HG03442 (cell line): Measurements from ENCODE around the gene KRT77.
"Not testable (repeated sequence)": the region's sequence is repeated elsewhere in the genome, so short reads cannot be mapped to it uniquely, and the experiment has no call there.

ENCODE experiments used
- ATAC-seq: cut with Tn5 transposase; IDR thresholded peaks from one replicate; pipeline ENCODE4 v1.9.1; 2021; ENCODE audit warnings: mild to moderate bottlenecking, moderate library complexity; ENCODE audit not compliant: unreplicated experiment

KRT77 gene

DNA sequence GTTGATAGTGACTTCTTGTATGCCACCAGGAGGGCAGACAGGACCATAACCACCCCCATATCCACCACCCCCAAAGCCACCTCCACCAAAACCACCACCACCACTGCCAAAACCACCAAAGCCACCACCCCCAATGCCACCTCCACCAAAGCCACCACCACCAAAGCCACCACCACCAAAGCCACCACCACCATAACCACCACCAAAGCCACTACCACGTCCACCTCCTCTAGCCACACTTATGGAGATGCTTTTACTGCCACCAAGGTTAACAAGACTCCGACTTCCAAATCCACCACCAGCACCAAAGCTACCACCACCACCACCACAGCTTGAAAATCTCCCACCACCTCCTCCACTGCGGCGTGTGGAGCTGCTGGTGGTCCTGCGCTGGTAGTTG lies 23.4 kb downstream of the KRT77 start:
- no peak for ATAC-seq

DNA sequence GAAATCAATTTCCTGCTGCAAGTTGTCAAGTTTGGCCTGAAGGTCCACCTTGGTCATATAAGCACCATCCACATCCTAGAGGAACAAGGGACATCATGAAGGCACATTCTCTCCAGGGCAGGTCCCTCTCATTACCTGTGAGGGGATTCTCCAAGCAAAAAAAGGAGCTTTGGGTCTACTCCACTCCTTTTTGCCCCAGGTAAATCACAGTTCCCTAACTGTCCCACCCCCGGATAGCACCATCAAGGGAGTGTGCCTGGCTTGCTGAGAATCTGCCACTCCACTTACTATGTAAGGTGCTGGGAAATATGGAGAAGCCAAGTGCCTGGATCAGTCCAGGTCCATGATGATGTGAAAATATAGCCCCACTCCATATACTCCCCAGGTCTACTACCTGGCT lies 25.7 kb downstream of the KRT77 start:
- no peak for ATAC-seq

DNA sequence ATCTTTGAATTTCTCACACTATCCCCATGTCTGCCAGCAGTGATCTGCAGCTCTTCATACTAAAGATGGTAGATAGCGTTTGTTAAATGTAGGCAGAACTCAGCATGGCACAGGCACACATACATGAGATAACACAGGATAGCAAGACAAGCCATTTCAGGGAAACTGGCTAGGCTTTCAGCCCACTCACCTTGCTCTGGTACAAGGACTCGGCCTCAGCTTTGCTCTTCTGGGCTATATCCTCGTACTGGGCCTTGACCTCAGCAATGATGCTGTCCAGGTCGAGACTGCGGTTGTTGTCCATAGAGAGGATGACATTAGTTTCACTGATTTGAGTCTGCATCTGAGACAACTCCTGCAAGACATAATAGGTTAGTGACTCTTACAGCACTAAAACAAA lies 26.2 kb downstream of the KRT77 start:
- no peak for ATAC-seq

DNA sequence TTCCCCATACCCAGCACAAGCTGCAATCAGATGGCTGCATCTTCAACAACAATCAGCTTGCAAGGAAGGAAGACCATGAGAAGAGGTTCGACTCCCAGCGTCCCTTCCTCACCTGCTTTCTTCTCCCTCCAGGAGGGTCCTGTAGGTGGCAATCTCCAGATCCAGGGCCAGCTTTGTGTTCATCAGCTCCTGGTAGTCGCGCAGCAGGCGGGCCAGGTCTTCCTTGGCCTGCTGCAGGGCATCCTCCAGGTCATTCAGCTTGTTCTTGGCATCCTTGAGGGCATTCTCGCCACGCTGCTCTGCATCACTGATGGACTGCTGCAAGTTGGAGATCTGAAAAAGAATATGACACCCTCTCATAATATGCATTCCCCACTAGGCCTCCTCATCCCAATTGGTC lies 27.2 kb downstream of the KRT77 start:
- no peak for ATAC-seq

DNA sequence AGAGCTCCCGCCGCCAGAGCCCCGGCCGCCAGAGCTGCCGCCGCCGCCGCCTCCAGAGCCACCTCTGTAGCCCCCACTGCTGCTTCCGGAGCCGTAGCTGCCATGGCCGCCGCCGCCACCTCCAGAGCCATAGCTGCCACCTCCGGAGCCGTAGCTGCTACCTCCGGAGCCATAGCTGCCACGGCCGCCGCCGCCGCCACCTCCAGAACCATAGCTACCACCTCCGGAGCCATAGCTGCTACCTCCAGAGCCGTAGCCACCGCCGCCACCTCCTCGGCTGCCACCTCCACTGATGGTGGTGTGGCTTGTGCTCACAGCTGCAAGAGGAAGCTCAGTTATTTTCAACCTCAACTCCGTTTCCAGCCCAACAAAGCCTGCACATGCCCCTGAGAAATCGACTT lies 28.0 kb downstream of the KRT77 start:
- no peak for ATAC-seq

DNA sequence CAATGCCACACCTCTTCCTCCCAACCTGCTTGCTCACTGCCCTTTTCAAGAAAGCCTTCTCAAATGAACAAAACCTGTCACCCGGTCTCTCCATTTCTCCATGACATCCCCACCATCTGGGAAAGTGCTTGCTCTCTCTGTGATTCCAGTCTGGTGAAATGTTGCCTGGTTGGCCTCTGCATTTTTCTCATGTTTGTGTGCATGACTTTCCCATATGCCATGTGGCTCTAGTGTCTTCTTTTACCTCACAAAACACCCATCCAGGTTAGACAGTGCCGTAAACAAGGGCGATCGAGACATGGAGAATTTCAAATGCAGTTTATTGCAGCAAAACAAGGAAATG lies 28.9 kb downstream of the KRT77 start:
- ATAC-seq, result no peak

DNA sequence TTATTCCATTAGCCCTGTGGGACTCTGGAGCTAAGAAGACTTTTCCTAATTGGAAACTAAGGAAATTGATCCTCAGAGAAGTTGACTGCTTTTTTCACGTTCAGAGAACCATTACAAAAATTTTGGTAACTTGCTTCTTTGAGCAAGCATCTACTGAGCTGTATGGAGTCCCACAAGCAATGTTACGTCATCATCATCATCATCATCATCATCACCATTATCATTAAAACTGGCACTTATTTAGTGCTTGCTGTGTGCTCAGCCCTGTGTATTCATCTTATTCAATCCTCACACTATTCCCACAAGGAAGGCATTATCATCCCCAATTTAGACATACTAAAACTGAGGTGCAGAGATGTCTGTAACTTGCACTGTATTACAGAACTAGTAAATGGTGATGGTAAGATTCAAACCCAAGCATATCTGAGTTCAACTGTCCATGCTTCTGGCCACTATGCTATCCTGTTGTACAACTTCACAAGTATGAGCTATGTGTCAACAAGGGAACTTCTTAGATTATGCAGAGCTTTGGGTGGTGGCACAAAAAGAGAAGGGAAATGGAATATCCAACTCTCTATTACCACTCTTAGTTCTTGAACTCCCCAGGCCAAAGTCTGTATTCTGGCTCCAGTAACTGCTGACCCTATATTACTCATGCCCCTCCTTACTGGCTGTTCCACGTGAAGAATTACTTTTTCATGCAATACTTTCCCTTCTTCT lies 29.5 kb downstream of the KRT77 start:
- no peak for ATAC-seq

DNA sequence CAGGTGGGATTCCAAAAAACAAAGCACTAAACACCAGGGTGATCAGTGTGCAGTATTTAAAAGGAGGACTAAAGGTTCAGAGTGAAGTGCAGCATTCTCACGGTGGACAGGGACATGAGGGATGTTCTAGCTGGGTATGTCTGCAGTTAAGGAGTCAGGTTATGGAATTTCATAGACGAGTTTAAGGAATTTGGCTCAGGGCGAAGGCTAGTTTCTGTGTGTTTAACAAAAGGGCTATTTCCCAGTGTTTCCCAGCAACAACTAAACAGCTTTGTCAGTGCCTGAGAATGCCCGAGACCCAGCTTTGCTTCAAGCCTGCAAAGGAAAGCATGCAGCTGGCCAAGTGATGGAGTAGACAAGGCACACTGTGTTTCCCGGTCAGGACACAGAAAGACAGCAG lies 30.1 kb downstream of the KRT77 start:
- no peak for ATAC-seq

DNA sequence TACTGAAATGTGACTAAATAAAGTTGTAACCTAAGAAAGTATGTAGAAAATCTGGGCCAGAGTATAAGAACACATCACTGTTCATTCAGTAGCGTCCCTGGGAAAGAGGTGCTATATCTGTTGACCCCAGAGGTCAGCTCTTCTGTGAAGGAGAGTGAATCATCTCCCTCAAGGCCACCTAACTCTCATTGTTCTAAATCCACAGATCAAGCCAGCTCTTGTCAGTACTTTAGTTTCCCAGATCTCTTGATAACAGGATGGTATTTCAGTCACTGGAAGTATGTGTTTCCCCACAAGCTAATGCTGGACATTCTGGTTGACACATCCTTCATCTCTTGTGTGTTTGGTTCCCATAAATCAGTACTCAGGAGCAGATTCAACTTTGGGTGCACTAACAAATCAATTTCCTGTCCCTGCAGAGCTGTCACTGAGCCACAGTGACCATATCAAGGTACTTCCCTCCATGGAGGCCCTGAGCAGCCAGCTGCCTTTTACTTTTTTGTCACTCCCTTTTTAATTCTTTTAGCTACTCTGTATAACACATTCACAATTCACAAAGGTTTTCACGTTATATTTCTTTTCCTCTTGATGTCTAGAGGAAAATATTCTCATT lies 30.9 kb downstream of the KRT77 start:
- ATAC-seq, result no peak

DNA sequence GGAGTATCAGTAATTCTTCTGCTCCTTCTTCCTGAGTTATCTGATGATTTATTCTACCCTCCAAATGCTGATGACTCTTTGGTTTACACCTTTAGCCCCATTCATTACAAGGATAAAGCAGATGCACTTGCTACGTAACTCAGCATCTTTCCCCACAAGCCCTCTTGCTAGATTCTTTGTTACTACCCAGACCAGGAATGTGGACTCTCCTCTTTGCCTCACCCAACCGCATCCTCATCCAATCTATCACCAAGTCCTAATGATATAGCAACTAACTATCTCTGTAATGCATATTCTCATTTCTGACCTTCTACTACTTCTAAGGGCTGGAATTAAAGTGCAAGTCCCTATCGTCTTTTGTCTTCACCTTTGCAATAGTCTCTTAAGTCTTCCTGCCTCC lies 32.4 kb downstream of the KRT77 start:
- no peak for ATAC-seq

DNA sequence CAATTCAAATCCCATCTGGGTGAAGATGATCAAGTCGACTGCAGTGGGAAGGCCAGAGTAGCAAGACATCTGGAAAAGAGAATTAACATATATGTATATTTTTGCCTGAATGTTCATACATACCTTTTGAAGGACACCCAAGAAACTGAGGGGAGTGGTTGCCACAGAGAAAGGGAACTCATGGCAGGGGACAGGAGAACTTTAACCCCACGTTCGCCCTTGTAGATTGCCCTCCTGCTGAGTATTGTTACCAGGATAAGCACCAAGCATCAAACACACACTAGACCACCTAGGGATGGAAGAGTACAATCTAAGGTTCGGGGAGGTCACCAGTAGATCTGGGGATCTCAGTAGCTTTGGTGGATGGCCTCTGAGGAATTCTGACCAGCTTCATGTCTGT lies 32.8 kb downstream of the KRT77 start:
- no peak for ATAC-seq

DNA sequence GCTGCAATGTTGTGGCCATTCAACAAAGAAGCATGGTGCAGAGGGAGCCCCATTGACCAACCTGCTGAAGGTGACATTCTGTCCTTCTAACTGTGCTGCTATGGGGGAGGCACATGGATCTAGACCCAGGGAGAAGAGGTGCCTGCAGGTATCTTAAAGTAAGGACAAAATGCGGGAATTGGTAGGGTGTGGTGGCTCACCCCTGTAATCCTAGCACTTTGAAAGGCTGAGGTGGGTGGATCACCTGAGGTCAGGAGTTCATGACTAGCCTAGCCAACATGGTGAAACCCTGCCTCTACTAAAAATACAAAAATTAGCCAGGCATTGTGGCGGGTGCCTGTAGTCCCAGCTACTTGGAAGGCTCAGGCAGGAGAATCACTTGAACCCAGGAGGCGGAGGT lies 33.4 kb downstream of the KRT77 start:
- not testable (repeated sequence) for ATAC-seq

DNA sequence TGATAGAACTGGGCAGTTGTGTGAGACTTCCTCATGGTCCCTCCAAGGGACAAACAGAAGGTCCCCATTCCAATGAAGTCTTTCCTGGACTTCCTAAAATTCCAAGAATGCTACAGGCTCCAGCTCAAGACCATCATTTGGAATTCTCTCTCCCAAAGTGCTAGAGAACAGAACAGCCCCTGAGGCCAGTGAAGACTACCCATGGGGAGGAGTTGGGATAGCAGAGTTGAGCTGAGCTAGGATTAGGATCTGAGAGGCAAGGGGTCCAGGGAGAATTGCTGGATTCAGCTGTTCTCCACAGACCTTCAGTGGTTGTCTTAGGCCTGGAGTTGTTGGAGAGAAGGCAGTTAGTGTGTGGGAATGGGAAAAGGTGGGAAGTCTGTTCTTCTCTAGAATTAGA lies 33.9 kb downstream of the KRT77 start:
- ATAC-seq, result no peak

DNA sequence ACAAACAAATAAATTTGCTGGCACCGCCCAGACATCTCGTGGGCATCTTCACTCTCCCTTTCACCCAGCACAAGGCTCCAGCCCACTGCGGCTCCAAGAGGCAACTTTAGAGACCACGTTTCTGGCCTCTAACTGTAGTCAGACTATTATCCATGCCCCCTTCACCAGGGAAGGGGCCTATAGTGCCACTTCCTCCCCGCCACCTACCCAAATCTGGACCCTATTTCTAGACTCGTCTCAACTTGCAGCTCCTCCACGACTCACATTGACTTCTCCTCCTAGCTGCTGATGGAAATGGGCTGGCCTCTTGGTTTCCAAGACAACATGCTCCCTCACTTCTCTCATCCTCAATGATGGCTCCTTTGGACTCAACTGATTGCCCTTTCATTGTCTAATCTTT lies 35.4 kb downstream of the KRT77 start:
- no peak for ATAC-seq

DNA sequence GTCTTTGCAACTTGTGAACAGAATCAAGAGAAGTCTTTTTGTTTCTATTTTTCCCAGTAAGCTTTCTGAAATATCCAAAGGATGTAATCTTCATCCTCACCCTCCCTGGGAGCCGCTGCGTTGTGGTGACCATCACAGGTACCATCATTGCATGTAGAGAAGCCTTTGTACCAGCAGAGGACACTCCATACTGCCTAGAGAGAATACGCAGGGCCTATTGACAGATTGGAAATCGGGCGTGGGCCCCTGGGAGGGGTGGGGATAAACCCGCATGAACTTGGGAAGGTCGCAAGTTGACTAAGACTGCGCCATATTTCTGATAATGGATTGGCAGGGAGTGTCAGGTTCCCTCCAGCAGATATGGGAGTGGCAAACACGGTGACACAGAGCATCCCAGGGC lies 35.8 kb downstream of the KRT77 start:
- ATAC-seq, result no peak

DNA sequence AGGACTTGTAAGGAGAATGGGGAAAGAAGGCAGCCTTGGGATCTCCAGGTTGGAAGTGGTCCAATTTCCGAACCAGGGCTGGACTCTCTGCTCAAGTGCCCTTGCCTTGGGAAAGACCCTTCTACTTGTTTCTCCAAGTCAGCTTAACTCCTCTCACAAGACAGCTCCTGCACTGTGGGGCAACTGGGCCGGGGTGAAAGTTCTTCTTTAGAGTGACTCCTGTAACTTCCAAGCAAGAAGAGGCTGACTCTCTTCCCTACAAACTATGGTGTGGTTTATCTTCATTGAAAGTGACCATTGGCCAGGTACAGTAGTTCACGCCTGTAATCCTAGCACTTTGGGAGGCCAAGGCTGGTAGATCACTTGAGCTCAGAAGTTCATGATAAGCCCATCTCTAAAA lies 36.9 kb downstream of the KRT77 start:
- no peak for ATAC-seq

DNA sequence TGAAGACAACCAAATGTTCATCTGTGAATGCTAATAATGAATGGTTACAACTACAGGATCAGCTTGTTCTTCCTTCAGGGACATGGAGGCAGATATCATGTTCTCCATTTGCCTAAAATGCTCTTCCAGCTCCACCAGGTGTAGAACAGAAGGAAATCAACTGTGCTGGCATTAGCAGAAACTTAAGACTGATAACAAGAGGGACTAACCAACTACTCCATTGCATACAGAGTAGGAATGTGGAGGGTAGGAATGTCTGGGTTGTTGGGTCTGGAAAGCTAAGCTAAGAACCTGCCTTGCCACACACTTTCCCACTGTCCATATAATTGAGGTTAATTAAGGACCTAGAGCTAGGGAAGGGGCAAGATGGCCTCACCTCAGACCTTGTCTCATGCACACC lies 39.9 kb downstream of the KRT77 start:
- ATAC-seq, result no peak

DNA sequence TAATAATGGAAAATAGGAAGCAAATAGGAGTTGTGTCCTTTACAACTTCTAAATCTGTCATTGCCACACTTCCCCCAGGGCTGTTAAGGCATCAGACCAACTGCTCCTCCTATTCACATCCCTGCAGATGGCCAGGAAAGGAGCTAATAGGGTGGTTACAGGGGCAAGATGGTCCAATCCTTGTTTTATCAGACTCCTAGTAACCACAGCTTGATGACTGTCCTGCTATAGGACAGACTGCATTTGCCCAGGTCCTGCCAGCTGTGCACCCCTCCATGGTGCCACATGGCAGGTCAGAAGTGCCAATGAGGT lies 40.5 kb downstream of the KRT77 start:
- ATAC-seq, result no peak

DNA sequence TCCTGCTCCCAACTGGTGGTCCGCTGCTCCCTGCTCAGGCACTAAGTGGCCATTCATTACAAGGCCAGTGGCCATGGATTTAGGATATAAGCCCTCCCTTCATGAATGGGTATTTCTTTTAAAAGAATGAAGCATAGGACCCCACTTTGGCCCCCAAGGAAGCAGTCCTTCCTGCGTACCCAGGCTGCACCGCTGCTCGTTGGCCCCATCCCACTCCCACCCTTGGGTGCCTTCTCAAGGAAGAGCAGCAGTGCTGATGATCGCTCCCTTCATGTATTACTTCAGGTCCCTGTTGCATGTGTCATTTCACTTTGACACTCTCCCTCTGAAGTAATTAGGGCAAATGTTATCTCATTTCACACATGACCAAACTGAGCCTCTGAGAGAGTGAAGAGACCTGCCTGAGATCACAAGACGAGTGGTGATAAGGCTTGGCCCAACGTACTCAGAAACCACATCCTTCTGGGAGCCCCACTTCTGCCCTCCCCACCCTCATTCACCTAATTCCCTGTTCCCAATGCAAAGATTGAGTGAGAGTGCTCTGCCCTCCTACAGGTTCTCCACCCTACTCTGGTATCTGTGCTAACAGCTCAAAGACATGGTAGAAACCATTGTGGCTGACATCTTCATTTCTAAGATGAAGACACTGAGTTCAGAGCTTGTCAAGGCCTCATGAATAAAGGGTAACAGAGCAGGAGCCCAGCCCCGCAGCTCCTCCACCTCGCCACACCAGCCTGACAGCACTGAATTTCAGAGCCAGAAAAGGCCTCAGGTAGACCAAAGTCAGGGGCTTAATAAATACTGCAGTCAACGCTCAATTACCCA lies 41.0 kb downstream of the KRT77 start:
- ATAC-seq, result no peak

DNA sequence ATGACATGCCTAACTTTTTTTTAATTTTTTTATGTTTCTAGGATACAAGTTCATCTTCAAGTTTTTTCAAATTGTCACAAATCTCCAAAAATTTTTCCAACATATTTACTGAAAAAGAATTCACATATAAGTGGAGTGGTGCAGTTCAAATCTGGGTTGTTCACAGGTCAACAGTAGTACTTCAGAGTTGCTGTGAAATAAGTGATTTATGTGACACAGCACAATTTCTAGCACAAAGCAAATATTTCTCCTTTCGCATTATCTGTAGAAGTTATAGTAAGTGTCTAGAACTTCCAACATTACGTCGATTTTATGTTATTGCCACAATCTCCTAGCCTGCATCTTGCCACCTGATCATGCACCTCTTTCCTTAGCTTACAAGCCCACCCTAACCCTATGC lies 41.7 kb downstream of the KRT77 start:
- ATAC-seq, result no peak

DNA sequence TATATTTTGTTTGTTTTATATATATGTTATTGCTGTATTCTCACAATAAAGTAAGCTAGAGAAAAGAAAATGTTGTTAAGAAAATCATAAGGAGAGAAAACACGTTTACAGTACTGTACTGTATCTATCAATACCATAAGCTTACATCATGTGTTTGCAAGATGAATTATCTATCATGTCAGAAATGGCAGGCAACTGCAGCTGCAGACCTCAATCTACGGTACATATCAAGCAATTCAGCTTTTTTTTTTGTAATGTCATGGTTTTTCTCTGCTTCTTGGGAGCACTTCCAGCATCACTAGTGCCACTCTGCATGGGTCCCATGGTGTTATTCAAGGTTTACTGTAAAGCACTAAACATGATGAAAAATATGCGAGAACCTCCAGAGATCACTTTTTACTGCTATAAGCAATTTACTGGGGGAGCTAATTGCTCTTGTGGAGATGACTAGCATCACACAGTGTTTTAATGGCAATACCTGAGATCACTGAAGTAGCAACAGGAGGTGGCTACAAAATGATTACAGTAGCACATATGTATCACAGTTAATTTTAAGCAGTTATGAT lies 42.3 kb downstream of the KRT77 start:
- ATAC-seq, result no peak

DNA sequence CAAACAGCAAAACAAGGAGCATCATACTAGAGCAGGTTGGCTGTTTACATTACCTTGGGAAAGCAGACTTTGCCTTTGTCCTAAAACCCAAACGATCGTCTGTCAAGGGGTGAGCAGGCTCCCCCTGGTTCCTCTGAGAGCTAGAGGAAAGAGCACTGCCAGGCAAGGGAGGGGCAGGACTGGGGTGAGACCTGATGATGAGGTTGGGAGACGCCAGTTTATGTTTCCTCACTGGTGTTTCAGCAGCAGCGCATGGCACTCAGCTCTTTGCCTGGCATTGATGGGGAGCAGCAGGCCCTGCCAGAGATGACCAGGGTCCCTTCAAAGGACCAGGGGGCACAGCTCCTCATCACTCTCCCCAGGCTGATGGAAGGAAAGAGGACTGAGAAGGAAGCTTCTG lies 43.4 kb downstream of the KRT77 start:
- no peak for ATAC-seq
